ENCODE results near the gene HEXIM2.

GRCh38 chr17:45119964-45120363 lies 41.7 kb upstream of the HEXIM2 start:
- no peak for TF ChIP-seq PAX5 (IDR thresholded peaks at IDR 0.05; ENCODE audit: insufficient read depth, low read length, severe bottlenecking)
- TF ChIP-seq POLR2AphosphoS5 (IDR thresholded peaks at IDR 0.05; ENCODE audit: low read depth, low read length) = no peak
- TF ChIP-seq POLR2A (IDR thresholded peaks at IDR 0.05; ENCODE audit: low read depth, low read length) = no peak
- TF ChIP-seq POU2F2 (IDR thresholded peaks at IDR 0.05; ENCODE audit: low read depth, low read length) = no peak
